ENCODE measurements around the gene CCDC17. TPM values are rescaled to one million over a fixed set of nuclear protein-coding genes. Genes with fewer than 3 reads are reported as not detected.

CCDC17 gene
- total RNA-seq, 1 experiment from 2014 or later: 4.7 TPM

DNA sequence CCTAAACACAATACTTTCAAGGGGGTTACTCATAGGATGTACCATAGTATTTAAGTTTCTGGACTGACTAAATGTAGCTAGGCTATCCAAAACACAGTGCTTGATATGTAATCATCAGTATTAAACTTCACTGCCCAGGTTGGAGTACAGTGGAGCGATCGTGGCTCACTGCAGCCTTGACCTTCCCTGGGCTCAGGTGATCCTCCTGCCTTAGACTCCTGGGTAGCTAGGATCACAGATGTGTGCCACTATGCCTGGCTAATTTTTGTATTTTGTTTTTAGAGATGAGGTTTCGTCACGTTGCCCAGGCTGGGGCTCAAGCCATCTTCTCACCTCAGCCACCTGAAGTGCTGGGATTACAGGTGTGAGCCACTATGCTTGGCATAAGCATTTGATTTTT lies 29.4 kb downstream of the CCDC17 start:
- DNase-seq: no peak
- Mint-ChIP-seq H3K4me1 (ENCODE audit: low read depth, unreplicated experiment) (peaks cover 2% of the 10 kb centered on the region), H3K27ac (ENCODE audit: unreplicated experiment) (no peak overlapping the region), H3K9me3 (ENCODE audit: low read depth, unreplicated experiment) (no peaks in the 10 kb centered on the region), H3K4me3 (ENCODE audit: low read depth, unreplicated experiment) (no peak overlapping the region), H3K27me3 (ENCODE audit: unreplicated experiment) (no peaks in the 10 kb centered on the region), H3K36me3 (ENCODE audit: insufficient read depth, unreplicated experiment) (peaks cover 40% of the 10 kb centered on the region)
- intact Hi-C loops (cut with micrococcal nuclease; ENCODE audit: unreplicated experiment): no loop called here
- CTCF ChIA-PET: no interaction called here
- TF ChIP-seq, protein P1, sequence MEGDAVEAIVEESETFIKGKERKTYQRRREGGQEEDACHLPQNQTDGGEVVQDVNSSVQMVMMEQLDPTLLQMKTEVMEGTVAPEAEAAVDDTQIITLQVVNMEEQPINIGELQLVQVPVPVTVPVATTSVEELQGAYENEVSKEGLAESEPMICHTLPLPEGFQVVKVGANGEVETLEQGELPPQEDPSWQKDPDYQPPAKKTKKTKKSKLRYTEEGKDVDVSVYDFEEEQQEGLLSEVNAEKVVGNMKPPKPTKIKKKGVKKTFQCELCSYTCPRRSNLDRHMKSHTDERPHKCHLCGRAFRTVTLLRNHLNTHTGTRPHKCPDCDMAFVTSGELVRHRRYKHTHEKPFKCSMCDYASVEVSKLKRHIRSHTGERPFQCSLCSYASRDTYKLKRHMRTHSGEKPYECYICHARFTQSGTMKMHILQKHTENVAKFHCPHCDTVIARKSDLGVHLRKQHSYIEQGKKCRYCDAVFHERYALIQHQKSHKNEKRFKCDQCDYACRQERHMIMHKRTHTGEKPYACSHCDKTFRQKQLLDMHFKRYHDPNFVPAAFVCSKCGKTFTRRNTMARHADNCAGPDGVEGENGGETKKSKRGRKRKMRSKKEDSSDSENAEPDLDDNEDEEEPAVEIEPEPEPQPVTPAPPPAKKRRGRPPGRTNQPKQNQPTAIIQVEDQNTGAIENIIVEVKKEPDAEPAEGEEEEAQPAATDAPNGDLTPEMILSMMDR (IDR thresholded peaks at IDR 0.05; ENCODE audit: unreplicated experiment): no peak
- BruUV-seq (replicated peaks): no TSS peak

DNA sequence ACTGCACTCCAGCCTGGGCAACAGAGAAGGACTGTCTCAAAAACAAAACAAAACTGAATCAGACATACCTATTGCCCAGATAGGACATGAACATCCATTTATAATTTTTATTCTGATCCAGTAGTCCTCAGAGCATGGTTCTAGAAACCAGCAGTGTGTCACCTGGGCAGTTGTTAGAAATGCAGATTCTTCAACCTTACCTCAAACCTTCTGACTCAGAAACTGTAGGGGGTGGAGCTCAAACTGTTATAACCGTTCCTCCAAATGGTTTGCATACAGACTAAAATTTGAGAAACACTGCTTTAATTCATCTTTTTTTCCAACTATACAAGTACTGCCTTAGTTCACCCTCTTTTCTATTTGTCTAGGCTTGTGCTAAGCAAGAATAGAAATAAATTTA lies 34.0 kb downstream of the CCDC17 start:
- Mint-ChIP-seq H3K9me3 (ENCODE audit: low read depth, unreplicated experiment) (no peaks in the 10 kb centered on the region), H3K27me3 (ENCODE audit: unreplicated experiment) (no peaks in the 10 kb centered on the region), H3K36me3 (ENCODE audit: insufficient read depth, unreplicated experiment) (peaks cover 53% of the 10 kb centered on the region), H3K4me1 (ENCODE audit: low read depth, unreplicated experiment) (peaks cover 31% of the 10 kb centered on the region), H3K4me3 (ENCODE audit: low read depth, unreplicated experiment) (peak overlapping the region; percentile 62), H3K27ac (ENCODE audit: unreplicated experiment) (no peak overlapping the region)
- TF ChIP-seq, protein P1 (IDR thresholded peaks at IDR 0.05; ENCODE audit: unreplicated experiment): no peak
- BruUV-seq (replicated peaks): no TSS peak
- intact Hi-C loops (cut with micrococcal nuclease; ENCODE audit: unreplicated experiment): no loop called here
- CTCF ChIA-PET: interaction anchor here (0.6 to 0.7 kb wide), 2 partner anchors 128 to 578 kb away, joined by 3 to 7 read pairs; partner anchors contain the start of gene UROD
- DNase-seq: no peak

DNA sequence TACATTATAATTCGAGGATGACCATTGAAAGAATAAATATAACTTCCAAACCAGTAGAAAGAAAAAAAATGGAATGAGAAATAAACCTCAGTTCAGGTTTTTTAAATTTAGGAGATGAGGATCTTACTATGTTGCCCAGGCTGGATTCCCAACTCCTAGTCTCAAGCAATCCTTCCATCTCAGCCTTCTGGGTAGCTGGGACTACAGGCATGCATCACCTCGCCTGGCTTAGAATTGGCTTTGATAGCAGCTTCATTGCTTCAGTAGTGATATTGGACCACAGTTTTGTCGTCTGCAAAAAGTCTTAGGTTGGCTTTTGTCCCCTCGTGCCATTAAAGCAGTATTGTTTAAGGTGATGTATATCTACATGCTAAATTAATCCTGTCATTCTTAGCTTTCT lies 37.1 kb downstream of the CCDC17 start:
- TF ChIP-seq, protein P1 (IDR thresholded peaks at IDR 0.05; ENCODE audit: unreplicated experiment): no peak
- Mint-ChIP-seq H3K27ac (ENCODE audit: unreplicated experiment) (no peak overlapping the region), H3K27me3 (ENCODE audit: unreplicated experiment) (peaks cover 12% of the 10 kb centered on the region), H3K4me3 (ENCODE audit: low read depth, unreplicated experiment) (peak overlapping the region; percentile 93), H3K36me3 (ENCODE audit: insufficient read depth, unreplicated experiment) (peaks cover 58% of the 10 kb centered on the region), H3K9me3 (ENCODE audit: low read depth, unreplicated experiment) (no peaks in the 10 kb centered on the region), H3K4me1 (ENCODE audit: low read depth, unreplicated experiment) (peaks cover 40% of the 10 kb centered on the region)
- intact Hi-C loops (cut with micrococcal nuclease; ENCODE audit: unreplicated experiment): no loop called here
- CTCF ChIA-PET: no interaction called here
- DNase-seq: no peak
- BruUV-seq (replicated peaks): no TSS peak

DNA sequence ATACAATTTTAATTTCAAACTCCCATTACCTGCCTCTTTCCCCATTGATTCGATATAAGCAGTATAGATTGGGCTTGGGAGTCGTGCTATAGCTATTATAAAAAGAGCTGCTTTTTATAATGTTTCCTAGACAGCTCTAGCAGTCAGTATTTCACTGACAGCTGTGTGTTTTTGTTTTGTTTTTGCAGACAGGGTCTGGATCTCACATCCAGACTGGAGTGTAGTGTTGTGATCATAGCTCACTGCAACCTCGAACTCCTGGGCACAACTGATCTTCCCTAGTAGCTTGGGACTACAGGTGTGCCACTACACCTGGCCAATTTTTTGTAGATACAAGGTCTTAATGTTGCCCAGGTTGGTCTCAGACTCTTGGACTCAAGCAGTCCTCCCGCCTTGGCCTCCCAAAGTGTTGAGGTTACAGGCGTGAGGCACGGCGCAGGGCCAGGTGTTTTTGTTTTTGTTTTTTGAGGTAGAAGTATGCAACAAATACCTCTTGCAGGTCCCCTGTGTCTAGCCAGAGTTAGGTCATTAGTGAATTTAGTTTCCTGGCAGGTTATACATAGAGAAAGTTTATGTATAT lies 38.3 kb downstream of the CCDC17 start:
- Mint-ChIP-seq H3K36me3 (ENCODE audit: insufficient read depth, unreplicated experiment) (peaks cover 50% of the 10 kb centered on the region), H3K4me3 (ENCODE audit: low read depth, unreplicated experiment) (peak overlapping the region; percentile 93), H3K27me3 (ENCODE audit: unreplicated experiment) (peaks cover 12% of the 10 kb centered on the region), H3K27ac (ENCODE audit: unreplicated experiment) (peak overlapping the region; percentile 99), H3K4me1 (ENCODE audit: low read depth, unreplicated experiment) (peaks cover 40% of the 10 kb centered on the region), H3K9me3 (ENCODE audit: low read depth, unreplicated experiment) (no peaks in the 10 kb centered on the region)
- CTCF ChIA-PET: interaction anchor here (0.6 to 1.2 kb wide), 3 partner anchors 60 to 381 kb away, joined by 3 to 4 read pairs (median 3); no protein-coding TSS in a partner anchor
- no peak for DNase-seq
- intact Hi-C loops (cut with micrococcal nuclease; ENCODE audit: unreplicated experiment): no loop called here
- TF ChIP-seq, protein P1 (IDR thresholded peaks at IDR 0.05; ENCODE audit: unreplicated experiment): no peak
- no TSS peak for BruUV-seq (replicated peaks)
